Breast epithelium (tissue), 4 donors: ENCODE data around the gene SYT6. TPM values are rescaled to one million over a fixed set of nuclear protein-coding genes. Genes with fewer than 3 reads are reported as not detected.

Experiments
- DNase-seq, 2 donors: peaks; one replicate each; pipeline ENCODE4 v3.0.0-alpha.2; 2019; ENCODE audit warnings: low spot score in 2 of 2
- H3K27ac ChIP-seq, 2 donors: fragments of 200-600 bp; sonication (generic) in 1 of 2; one replicate each; pipeline ENCODE4 v1.5.1; 2016 to 2019; ENCODE audit warnings: mild to moderate bottlenecking in 1 of 2
- H3K27me3 ChIP-seq, 2 donors: fragments of 200-600 bp; sonication (generic) in 1 of 2; one replicate each; pipeline versions ENCODE4 v1.5.1 to v1.6.0; 2017 to 2019; ENCODE audit warnings: control low read depth in 1 of 2, mild to moderate bottlenecking in 1 of 2
- H3K36me3 ChIP-seq: fragments of 200-600 bp; one replicate; pipeline ENCODE4 v1.5.1; 2019
- H3K4me1 ChIP-seq, 2 donors: fragments of 200-600 bp; sonication (generic); one replicate each; pipeline ENCODE4 v1.5.1; 2016 to 2019; ENCODE audit warnings: control low read depth in 1 of 2
- H3K4me3 ChIP-seq, 3 donors: fragments of 200-600 bp; sonication (generic); 1 replicate in 2 of 3; 2 replicates in 1 of 3; pipeline ENCODE4 v1.5.1; 2016 to 2019; ENCODE audit warnings: mild to moderate bottlenecking in 3 of 3, moderate library complexity in 2 of 3
- H3K9me3 ChIP-seq, 2 donors: fragments of 200-600 bp; sonication (generic) in 1 of 2; one replicate each; pipeline ENCODE4 v1.5.1; 2016 to 2019; ENCODE audit warnings: control low read depth in 1 of 2
- POLR2A ChIP-seq: fragments of 450-650 bp; IDR thresholded peaks from one replicate; pipeline ENCODE4 v1.6.1; 2016; ENCODE audit warnings: antibody characterized with exemption, mild to moderate bottlenecking, moderate library complexity
- POLR2AphosphoS5 ChIP-seq, 3 donors: sonication (generic); formaldehyde crosslinking; IDR thresholded peaks; one replicate each; pipeline ENCODE4 v1.6.1; 2017; ENCODE audit warnings: antibody characterized with exemption in 3 of 3
- intact Hi-C: fragments of 100-400 bp; cut with DNase I; formaldehyde crosslinking; loops from one replicate; pipeline ENCODE4 v1.15.1; 2023; ENCODE audit warnings: low total_unique reads
- total RNA-seq, 3 donors: library from RNA; depleted of rRNA; stranded (reverse); fragments of >200 nt; gene quantifications; one replicate each; pipeline ENCODE4 v1.1.0, GENCODE V29; 2016
- TF ChIP-seq, protein P1 (sequence below), 3 donors: fragments of 450-650 bp; IDR thresholded peaks; one replicate each; pipeline ENCODE4 v1.5.1; 2016 to 2017; ENCODE audit warnings: antibody characterized with exemption in 3 of 3, mild to moderate bottlenecking in 3 of 3, moderate library complexity in 3 of 3

Gene SYT6
- total RNA-seq, 3 donors from 2014 or later: under 0.01 to 0.15 (median under 0.01) TPM

DNA sequence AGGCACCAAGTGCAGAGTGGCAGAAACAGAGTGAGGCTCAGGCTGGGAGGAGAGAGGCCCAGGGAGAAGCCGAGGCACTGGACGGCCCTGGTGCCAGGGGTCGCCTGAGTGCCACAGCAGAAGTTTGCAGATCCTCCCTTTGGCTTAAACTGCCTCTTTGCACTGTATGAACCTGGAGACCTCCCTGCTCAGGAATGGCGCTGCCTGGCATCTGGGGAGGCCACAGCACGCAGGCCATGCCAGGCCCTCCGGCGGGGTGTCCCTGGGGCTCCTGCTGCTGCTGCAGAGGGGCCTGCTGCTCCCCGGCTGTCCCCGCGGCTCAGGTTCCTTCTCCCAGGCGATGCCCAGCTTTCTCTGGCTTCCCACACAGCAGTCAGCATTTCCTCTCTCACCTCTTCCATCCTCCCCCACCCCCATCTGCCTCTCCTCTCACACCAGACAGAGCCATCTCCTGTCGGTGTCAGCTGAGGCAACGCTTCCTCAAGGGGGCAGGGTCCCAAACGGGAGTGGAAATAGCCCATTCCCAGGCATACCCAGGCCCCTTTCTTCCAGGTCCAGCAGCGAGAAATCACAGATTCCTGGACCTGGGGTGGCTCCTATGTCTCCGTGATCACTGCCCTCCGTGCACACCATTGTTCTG, 35.2 kb downstream of the SYT6 start:
- TF ChIP-seq POLR2AphosphoS5 (IDR thresholded peaks at IDR 0.05) (no peak), POLR2A (no peak)
- TF ChIP-seq, protein P1, sequence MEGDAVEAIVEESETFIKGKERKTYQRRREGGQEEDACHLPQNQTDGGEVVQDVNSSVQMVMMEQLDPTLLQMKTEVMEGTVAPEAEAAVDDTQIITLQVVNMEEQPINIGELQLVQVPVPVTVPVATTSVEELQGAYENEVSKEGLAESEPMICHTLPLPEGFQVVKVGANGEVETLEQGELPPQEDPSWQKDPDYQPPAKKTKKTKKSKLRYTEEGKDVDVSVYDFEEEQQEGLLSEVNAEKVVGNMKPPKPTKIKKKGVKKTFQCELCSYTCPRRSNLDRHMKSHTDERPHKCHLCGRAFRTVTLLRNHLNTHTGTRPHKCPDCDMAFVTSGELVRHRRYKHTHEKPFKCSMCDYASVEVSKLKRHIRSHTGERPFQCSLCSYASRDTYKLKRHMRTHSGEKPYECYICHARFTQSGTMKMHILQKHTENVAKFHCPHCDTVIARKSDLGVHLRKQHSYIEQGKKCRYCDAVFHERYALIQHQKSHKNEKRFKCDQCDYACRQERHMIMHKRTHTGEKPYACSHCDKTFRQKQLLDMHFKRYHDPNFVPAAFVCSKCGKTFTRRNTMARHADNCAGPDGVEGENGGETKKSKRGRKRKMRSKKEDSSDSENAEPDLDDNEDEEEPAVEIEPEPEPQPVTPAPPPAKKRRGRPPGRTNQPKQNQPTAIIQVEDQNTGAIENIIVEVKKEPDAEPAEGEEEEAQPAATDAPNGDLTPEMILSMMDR (IDR thresholded peaks at IDR 0.05): no peak
- Histone ChIP-seq H3K4me3 (no peak overlapping the region), H3K36me3 (no peaks in the 10 kb centered on the region), H3K9me3 (no peaks in the 10 kb centered on the region), H3K27me3 (no peaks in the 10 kb centered on the region), H3K4me1 (no peaks in the 10 kb centered on the region), H3K27ac (no peak overlapping the region)
- DNase-seq: no peak
- intact Hi-C loops: no loop called here

DNA sequence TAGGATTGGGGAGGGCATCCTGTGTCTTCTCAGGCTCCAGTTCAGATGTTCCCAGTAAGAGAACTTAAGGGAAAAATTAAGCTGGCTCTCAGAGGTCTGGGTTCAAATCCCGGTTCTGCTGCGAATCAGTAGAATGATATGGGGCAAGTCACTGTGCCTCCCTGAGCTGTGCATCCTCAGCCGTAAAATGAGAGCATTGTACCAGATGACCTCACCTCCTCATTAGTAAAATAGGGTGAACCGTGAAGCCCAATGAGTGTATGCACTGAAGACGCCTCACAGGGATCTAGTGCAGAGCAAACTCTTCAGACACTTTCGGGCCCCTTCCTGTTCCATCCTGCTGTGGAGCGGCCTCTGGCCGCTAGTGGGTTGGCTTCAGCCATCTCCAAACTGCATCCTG, 36.0 kb downstream of the SYT6 start:
- Histone ChIP-seq H3K9me3 (no peaks in the 10 kb centered on the region), H3K4me1 (no peaks in the 10 kb centered on the region), H3K27ac (no peak overlapping the region), H3K4me3 (no peak overlapping the region), H3K27me3 (no peaks in the 10 kb centered on the region), H3K36me3 (no peaks in the 10 kb centered on the region)
- intact Hi-C loops: no loop called here
- no peak for DNase-seq
- TF ChIP-seq POLR2A: no peak
- no peak for TF ChIP-seq POLR2AphosphoS5 (IDR thresholded peaks at IDR 0.05)
- TF ChIP-seq, protein P1 (IDR thresholded peaks at IDR 0.05): no peak

DNA sequence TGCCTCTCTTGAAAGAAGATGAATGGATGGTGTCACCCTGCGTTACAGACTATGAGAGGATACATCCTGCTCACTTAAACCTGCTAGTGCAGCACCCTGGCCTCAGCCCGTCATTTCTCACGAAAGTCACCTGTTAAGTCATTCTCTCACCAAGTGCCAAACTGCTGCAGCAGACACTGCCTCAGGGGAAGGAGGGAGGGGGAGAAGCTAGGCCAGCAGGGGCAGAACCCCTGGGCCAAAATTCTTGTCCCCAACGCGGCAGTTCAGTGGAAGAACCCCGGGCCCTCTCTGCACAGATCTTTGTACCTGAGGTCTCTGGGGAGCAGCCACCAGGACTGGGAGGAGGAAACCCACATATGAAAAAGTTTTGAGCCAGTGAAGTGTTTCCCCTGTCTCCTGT, 37.6 kb downstream of the SYT6 start:
- no peak overlapping the region for H3K4me3 ChIP-seq
- no peaks in the 10 kb centered on the region for H3K4me1 ChIP-seq
- H3K27me3 ChIP-seq: no peaks in the 10 kb centered on the region
- no peaks in the 10 kb centered on the region for H3K9me3 ChIP-seq
- TF ChIP-seq POLR2A: no peak
- DNase-seq: no peak
- H3K27ac ChIP-seq: no peak overlapping the region
- H3K36me3 ChIP-seq: no peaks in the 10 kb centered on the region
- intact Hi-C loops: no loop called here

DNA sequence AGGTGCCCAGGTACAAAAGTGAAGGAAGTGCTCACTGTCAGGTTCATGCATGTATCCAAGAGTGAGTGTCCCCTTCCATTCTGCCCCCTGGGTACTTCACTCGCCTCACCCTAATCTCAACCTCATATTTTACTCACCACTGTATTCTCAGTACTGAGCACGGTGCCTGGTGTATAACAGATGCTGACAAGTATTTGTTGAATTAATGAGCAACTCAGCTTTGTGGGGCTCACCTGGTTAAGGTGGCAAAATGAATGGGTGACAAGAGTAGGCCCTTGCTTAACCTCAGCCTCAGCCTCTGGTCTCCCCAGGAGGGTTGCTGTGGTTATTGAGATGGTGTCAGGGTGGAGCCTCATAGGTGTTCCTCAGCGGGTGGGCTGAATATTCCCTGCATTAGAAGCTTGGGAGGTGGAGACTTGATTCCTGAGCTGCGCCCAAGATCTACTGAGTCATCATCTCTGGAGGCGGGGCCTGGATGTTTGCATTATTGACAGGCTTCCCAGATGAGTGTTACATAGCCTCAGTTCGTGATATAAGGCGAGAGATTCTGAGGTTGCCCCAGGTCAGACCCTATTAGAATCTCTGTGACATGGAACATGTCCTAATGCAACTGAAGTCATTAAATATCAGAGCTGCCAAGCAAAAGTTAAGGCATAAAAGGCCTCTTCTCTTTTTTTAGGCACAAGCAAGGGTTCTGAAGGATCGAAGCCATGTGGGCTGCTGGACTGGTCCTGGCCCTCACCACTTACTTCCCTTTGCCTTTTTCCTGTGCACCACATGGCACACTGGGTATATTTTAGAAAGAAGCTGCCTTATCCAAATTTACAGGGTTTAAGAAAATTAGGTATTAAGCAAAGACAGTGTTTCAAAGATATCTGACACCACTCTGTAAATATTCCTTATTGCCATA, 39.2 kb downstream of the SYT6 start:
- intact Hi-C loops: no loop called here
- H3K36me3 ChIP-seq: no peaks in the 10 kb centered on the region
- no peak overlapping the region for H3K4me3 ChIP-seq
- no peak overlapping the region for H3K27ac ChIP-seq
- no peaks in the 10 kb centered on the region for H3K27me3 ChIP-seq
- no peak for DNase-seq
- no peaks in the 10 kb centered on the region for H3K4me1 ChIP-seq
- no peaks in the 10 kb centered on the region for H3K9me3 ChIP-seq
- TF ChIP-seq POLR2A (no peak), POLR2AphosphoS5 (IDR thresholded peaks at IDR 0.05) (no peak)
- TF ChIP-seq, protein P1 (IDR thresholded peaks at IDR 0.05): no peak

DNA sequence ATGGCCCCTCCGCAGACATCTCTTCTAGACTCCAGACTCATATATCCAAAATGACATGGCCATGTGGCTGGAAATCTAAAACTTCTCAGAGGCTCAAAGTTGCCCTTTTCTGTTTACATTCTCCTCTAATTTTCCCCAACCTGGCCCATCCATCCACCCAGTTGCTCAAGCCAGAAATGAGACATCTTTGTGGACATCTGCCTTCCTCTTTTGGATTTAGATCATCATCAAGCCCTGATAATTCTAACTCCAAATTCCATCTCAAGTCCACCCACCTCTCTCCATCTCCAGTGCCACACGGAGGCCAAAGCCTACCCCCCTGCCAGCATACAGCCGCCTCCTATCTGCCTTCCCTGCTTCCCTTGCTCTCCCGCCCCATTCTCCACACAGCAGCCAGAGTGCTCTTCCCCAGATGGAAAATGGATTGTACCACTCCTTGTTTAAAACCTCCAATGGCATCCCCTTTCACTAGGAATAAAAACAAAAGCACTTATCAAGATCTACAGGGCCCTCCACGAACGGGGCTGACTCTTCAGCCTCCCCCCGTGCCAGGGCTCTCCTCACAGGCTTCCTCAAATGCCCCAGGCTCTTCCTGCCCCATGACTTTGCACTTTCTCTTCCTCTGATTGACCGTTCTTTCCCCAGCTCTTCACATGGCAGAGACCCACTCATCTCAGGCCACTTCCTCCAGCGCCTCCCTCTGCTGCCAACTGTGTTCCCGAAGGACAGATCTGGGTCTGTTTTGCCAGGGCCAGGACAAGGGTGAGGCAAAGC, 40.1 kb downstream of the SYT6 start:
- Histone ChIP-seq H3K9me3 (no peaks in the 10 kb centered on the region), H3K27me3 (no peaks in the 10 kb centered on the region), H3K4me3 (no peak overlapping the region), H3K27ac (no peak overlapping the region), H3K36me3 (no peaks in the 10 kb centered on the region), H3K4me1 (no peaks in the 10 kb centered on the region)
- intact Hi-C loops: no loop called here
- DNase-seq: no peak
- TF ChIP-seq, protein P1 (IDR thresholded peaks at IDR 0.05): no peak
- TF ChIP-seq POLR2A: no peak
- TF ChIP-seq POLR2AphosphoS5 (IDR thresholded peaks at IDR 0.05): no peak
